OCI-LY3 (cell line): ENCODE results near the gene CUZD1.

Experiments
- H2AFZ ChIP-seq: fragments of 200-600, 300-600 bp; shearing (Covaris generic); 2 replicates; pipeline ENCODE4 v1.6.0; 2014; ENCODE audit warnings: antibody characterized with exemption, low read depth, low read length
- H3K27ac ChIP-seq: fragments of 200-600, 300-600 bp; sonication (generic); 2 replicates; pipeline ENCODE4 v1.5.1; 2014; ENCODE audit warnings: mild to moderate bottlenecking, low read length, moderate library complexity, mixed read lengths
- H3K27me3 ChIP-seq: fragments of 200-600, 300-600 bp; sonication (generic); 2 replicates; pipeline ENCODE4 v1.6.1; 2014; ENCODE audit warnings: low read depth, low read length, mixed read lengths
- H3K36me3 ChIP-seq: fragments of 200-600, 300-600 bp; sonication (generic); replicated peaks from 2 replicates; pipeline ENCODE3; 2014; ENCODE audit warnings: low read depth, low read length, mixed read lengths
- H3K4me1 ChIP-seq: fragments of 300-600, 200-600 bp; sonication (generic); 2 replicates; pipeline ENCODE4 v1.6.1; 2014; ENCODE audit warnings: low read length, mixed read lengths
- H3K4me2 ChIP-seq: fragments of 200-600, 300-600 bp; sonication (generic); 2 replicates; pipeline ENCODE4 v1.6.1; 2014; ENCODE audit warnings: low read length, mixed read lengths
- H3K4me3 ChIP-seq: fragments of 300-600, 200-600 bp; sonication (generic); 2 replicates; pipeline ENCODE4 v1.5.1; 2014; ENCODE audit warnings: antibody characterized with exemption, mild to moderate bottlenecking, low read length, moderate library complexity
- H3K79me2 ChIP-seq: fragments of 300-600, 200-600 bp; shearing (Covaris generic); 2 replicates; pipeline ENCODE4 v1.6.1; 2014; ENCODE audit warnings: mild to moderate bottlenecking, low read length, mixed read lengths
- H3K9ac ChIP-seq: fragments of 300-600, 200-600 bp; shearing (Covaris generic); 2 replicates; pipeline ENCODE4 v1.6.0; 2014; ENCODE audit warnings: mild to moderate bottlenecking, low read length, moderate library complexity
- H3K9me3 ChIP-seq: fragments of 200-600, 300-600 bp; shearing (Covaris generic); 2 replicates; pipeline ENCODE4 v1.6.1; 2014; ENCODE audit warnings: low read length, mixed read lengths; ENCODE audit not compliant: insufficient read depth
- H4K20me1 ChIP-seq: fragments of 200-600, 300-600 bp; sonication (generic); 2 replicates; pipeline ENCODE4 v1.6.1; 2016; ENCODE audit warnings: low read length, mixed read lengths; ENCODE audit not compliant: insufficient read depth
- EZH2phosphoT487 ChIP-seq: fragments of 200-600 bp; shearing (Covaris generic); IDR thresholded peaks from 2 replicates; pipeline ENCODE4 v1.6.1; 2018; ENCODE audit warnings: antibody characterized with exemption, mixed run types, low read depth
- TF ChIP-seq, protein P1 (sequence below): fragments of 200-600, 300-600 bp; sonication (generic); IDR thresholded peaks from 2 replicates; pipeline ENCODE4 v1.5.1; 2014; ENCODE audit warnings: antibody characterized with exemption, low read length, low read depth

Gene CUZD1

GRCh38 chr10:122802282-122802681 lies 43.4 kb downstream of the CUZD1 start:
- no peaks in the 10 kb centered on the region for H4K20me1 ChIP-seq
- H3K4me2 ChIP-seq = no peak overlapping the region
- no peaks in the 10 kb centered on the region for H3K79me2 ChIP-seq
- TF ChIP-seq, protein P1, sequence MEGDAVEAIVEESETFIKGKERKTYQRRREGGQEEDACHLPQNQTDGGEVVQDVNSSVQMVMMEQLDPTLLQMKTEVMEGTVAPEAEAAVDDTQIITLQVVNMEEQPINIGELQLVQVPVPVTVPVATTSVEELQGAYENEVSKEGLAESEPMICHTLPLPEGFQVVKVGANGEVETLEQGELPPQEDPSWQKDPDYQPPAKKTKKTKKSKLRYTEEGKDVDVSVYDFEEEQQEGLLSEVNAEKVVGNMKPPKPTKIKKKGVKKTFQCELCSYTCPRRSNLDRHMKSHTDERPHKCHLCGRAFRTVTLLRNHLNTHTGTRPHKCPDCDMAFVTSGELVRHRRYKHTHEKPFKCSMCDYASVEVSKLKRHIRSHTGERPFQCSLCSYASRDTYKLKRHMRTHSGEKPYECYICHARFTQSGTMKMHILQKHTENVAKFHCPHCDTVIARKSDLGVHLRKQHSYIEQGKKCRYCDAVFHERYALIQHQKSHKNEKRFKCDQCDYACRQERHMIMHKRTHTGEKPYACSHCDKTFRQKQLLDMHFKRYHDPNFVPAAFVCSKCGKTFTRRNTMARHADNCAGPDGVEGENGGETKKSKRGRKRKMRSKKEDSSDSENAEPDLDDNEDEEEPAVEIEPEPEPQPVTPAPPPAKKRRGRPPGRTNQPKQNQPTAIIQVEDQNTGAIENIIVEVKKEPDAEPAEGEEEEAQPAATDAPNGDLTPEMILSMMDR = no peak
- TF ChIP-seq EZH2phosphoT487 = no peak
- peaks cover 4% of the 10 kb centered on the region; the same call in 1 of the 2 replicates for H3K27me3 ChIP-seq
- no peaks in the 10 kb centered on the region for H3K36me3 ChIP-seq
- no peak overlapping the region for H3K9ac ChIP-seq
- H2AFZ ChIP-seq = no peak overlapping the region
- H3K4me3 ChIP-seq = no peak overlapping the region
- no peaks in the 10 kb centered on the region for H3K9me3 ChIP-seq
- H3K4me1 ChIP-seq = no peaks in the 10 kb centered on the region
- H3K27ac ChIP-seq = no peak overlapping the region

DNA sequence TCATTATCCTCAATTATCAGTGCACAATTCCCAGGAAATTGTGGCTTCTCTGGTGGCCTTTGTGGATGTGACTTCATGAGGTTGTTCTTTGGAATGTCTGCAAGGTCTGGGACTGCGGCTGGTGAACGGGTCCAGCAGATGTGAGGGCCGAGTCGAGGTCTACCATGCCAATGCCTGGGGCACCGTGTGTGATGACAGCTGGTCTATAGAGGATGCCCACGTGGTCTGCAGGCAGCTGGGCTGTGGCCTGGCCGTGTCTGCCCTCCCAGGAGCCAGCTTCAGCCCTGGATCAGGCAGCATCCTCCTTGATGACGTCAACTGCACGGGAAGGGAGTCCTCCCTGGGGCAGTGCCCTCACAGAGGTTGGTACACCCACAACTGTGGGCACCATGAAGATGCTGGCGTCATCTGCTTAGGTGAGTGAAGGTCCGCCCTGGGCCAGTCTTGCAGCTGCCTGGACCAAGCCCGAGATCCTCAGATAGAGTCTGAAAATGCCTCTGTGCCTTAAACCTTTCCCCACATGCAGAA lies 46.9 kb downstream of the CUZD1 start:
- Histone ChIP-seq H3K4me1 (no peaks in the 10 kb centered on the region), H3K9ac (no peak overlapping the region), H2AFZ (no peak overlapping the region), H4K20me1 (no peaks in the 10 kb centered on the region), H3K79me2 (no peaks in the 10 kb centered on the region), H3K27me3 (no peaks in the 10 kb centered on the region), H3K4me3 (no peak overlapping the region), H3K9me3 (no peaks in the 10 kb centered on the region), H3K4me2 (no peak overlapping the region), H3K27ac (no peak overlapping the region), H3K36me3 (no peaks in the 10 kb centered on the region)
- TF ChIP-seq EZH2phosphoT487 = no peak
- TF ChIP-seq, protein P1 = no peak

DNA sequence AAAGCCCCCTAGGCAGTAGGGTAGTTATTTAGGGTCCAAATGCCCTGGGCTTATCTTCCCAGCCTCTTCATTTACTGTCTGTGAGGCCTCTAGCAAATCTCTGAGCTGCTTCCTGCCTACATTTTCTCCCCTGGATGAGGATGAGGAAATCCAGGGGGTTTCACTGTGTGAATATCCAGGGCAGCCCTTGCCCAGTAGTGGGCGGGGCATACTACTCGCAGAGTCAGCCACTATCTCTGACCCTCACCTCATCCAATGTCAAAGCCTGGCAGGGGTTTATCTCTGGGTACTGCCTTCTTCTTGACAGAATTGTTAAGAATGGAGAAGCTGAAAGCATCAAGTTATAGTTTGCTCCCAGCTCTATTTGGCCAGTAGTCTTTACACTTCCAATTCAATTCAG lies 48.9 kb downstream of the CUZD1 start:
- H3K4me2 ChIP-seq = no peak overlapping the region
- H3K4me1 ChIP-seq = no peaks in the 10 kb centered on the region
- H3K36me3 ChIP-seq = no peaks in the 10 kb centered on the region
- H3K79me2 ChIP-seq = no peaks in the 10 kb centered on the region
- no peak overlapping the region for H3K27ac ChIP-seq
- H3K4me3 ChIP-seq = no peak overlapping the region
- H3K9me3 ChIP-seq = no peaks in the 10 kb centered on the region
- no peak overlapping the region for H3K9ac ChIP-seq
- TF ChIP-seq EZH2phosphoT487 = no peak
- TF ChIP-seq, protein P1 = no peak
- H4K20me1 ChIP-seq = no peaks in the 10 kb centered on the region
- H3K27me3 ChIP-seq = peaks cover 6% of the 10 kb centered on the region; the same call in 1 of the 2 replicates
- H2AFZ ChIP-seq = no peak overlapping the region

GRCh38 chr10:122795924-122796323 lies 49.7 kb downstream of the CUZD1 start:
- Histone ChIP-seq H3K4me1 (no peaks in the 10 kb centered on the region), H3K27ac (no peak overlapping the region), H3K9me3 (no peaks in the 10 kb centered on the region), H3K9ac (no peak overlapping the region), H3K4me3 (no peak overlapping the region), H4K20me1 (no peaks in the 10 kb centered on the region), H3K36me3 (no peaks in the 10 kb centered on the region), H2AFZ (no peak overlapping the region), H3K4me2 (no peak overlapping the region), H3K79me2 (no peaks in the 10 kb centered on the region), H3K27me3 (peaks cover 6% of the 10 kb centered on the region; the same call in 1 of the 2 replicates)
- TF ChIP-seq, protein P1 = no peak
